ENCODE measurements around the gene AMZ1. TPM values are rescaled to one million over a fixed set of nuclear protein-coding genes. Genes with fewer than 3 reads are reported as not detected.

The AMZ1 gene
- total and polyA plus RNA-seq, 10 donors = 0.20 to 3.4 (median 1.6) TPM

GRCh38 chr7:2728316-2729030 lies 40.5 kb downstream of the AMZ1 start:
- Histone ChIP-seq H3K27ac (peak overlapping the region in 7 of 8 donors; percentile 17 to 78 (median 70)), H3K36me3 (peaks cover 0 to 79% (median 20%) of the 10 kb centered on the region in 6 donors), H3K27me3 (replicated peaks in 1 of 7) (no peaks in the 10 kb centered on the region), H3K4me3 (peak overlapping the region in 1 of 8 donors; percentile 28), H3K4me1 (peaks cover 3 to 52% (median 23%) of the 10 kb centered on the region in 6 donors), H3K9me3 (peaks cover 0 to under 1% (median 0%) of the 10 kb centered on the region in 8 donors)
- intact Hi-C loops (cut with DNase I; ENCODE audit: low total_unique reads) = no loop called here
- peak in 2 of 3 donors; percentile 70 to 80 for TF ChIP-seq POLR2AphosphoS5 (IDR thresholded peaks at IDR 0.05)
- TF ChIP-seq, protein P1, sequence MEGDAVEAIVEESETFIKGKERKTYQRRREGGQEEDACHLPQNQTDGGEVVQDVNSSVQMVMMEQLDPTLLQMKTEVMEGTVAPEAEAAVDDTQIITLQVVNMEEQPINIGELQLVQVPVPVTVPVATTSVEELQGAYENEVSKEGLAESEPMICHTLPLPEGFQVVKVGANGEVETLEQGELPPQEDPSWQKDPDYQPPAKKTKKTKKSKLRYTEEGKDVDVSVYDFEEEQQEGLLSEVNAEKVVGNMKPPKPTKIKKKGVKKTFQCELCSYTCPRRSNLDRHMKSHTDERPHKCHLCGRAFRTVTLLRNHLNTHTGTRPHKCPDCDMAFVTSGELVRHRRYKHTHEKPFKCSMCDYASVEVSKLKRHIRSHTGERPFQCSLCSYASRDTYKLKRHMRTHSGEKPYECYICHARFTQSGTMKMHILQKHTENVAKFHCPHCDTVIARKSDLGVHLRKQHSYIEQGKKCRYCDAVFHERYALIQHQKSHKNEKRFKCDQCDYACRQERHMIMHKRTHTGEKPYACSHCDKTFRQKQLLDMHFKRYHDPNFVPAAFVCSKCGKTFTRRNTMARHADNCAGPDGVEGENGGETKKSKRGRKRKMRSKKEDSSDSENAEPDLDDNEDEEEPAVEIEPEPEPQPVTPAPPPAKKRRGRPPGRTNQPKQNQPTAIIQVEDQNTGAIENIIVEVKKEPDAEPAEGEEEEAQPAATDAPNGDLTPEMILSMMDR (IDR thresholded peaks at IDR 0.05 in 8 of 11, conservative IDR thresholded peaks at IDR 0.05 in 3 of 11) = no peak
- TF ChIP-seq POLR2A (IDR thresholded peaks at IDR 0.05) = no peak
- peak; percentile 78 for DNase-seq
- 42 to 50% (median 48%) methylated on average over 15 of the region's 15 CpGs for WGBS, 5 donors

DNA sequence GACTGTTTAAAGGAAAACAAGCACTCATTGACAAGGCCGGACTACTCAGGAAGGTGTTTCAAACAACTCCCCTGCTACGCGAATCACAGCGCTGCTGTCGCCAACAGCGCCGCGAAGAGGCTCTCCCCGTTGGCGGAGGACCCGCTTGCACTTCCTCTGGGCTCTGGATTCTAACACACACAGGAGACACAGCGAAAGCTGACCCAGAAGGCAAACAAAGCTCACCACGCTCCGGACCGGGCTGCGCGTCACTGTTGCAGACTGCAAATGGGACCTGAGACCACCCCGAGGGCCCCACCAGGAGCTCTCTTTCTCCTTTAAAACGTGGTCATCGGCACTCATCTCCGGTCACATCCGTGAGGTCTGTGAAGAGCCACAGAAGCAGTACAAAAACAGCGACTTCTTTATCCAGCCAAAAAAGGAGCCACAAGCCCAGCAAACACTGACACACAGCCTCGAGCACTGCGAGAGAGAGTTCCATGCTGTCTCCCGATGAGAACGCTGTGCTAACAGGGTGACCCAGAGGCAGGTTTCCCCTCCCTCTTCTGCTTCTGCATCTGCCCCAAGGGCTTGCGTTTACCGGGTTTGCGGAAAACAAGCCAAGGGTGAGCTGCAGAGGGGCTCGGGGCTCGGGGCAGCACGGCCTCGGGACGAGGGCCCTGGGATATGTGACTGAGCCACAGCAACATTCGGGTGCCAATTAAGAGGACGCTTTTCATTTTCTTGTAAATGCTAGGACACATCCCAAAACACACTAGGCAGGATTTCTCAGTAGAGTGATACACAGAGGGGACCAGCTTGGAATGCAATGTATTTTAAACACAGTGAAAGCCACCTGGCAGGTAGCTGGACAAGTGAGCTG lies 41.3 kb downstream of the AMZ1 start:
- no peaks in the 10 kb centered on the region for H3K27me3 ChIP-seq (replicated peaks in 1 of 7)
- peak overlapping the region in 7 of 8 donors; percentile 17 to 78 (median 70) for H3K27ac ChIP-seq
- peaks cover 8 to 58% (median 29%) of the 10 kb centered on the region in 6 donors for H3K4me1 ChIP-seq
- TF ChIP-seq, protein P1 (IDR thresholded peaks at IDR 0.05 in 8 of 11, conservative IDR thresholded peaks at IDR 0.05 in 3 of 11) = no peak
- TF ChIP-seq POLR2A (IDR thresholded peaks at IDR 0.05) (no peak), POLR2AphosphoS5 (IDR thresholded peaks at IDR 0.05) (peak; percentile 34 to 69 (median 42))
- H3K4me3 ChIP-seq = peak overlapping the region in 1 of 8 donors; percentile 28
- H3K9me3 ChIP-seq = peaks cover 0 to 5% (median 0%) of the 10 kb centered on the region in 8 donors
- 64 to 83% (median 71%) methylated on average over 34 to 37 of the region's 37 CpGs for WGBS, 5 donors
- H3K36me3 ChIP-seq = peaks cover 0 to 71% (median 20%) of the 10 kb centered on the region in 6 donors
- DNase-seq = peak; percentile 82
- intact Hi-C loops (cut with DNase I; ENCODE audit: low total_unique reads) = no loop called here

GRCh38 chr7:2729893-2730716 lies 42.1 kb downstream of the AMZ1 start:
- H3K4me3 ChIP-seq = no peak overlapping the region
- no peaks in the 10 kb centered on the region for H3K27me3 ChIP-seq (replicated peaks in 1 of 7)
- peak overlapping the region in 4 of 8 donors; percentile 70 to 78 (median 72) for H3K27ac ChIP-seq
- intact Hi-C loops (cut with DNase I; ENCODE audit: low total_unique reads) = no loop called here
- H3K36me3 ChIP-seq = peaks cover 0 to 65% (median 20%) of the 10 kb centered on the region in 6 donors
- H3K4me1 ChIP-seq = peaks cover 17 to 66% (median 38%) of the 10 kb centered on the region in 6 donors
- TF ChIP-seq POLR2AphosphoS5 (IDR thresholded peaks at IDR 0.05) = peak in 2 of 3 donors; percentile 24 to 29
- TF ChIP-seq, protein P1 (IDR thresholded peaks at IDR 0.05 in 8 of 11, conservative IDR thresholded peaks at IDR 0.05 in 3 of 11) = no peak
- DNase-seq = peak; percentile 66
- H3K9me3 ChIP-seq = peaks cover 0 to 5% (median 0%) of the 10 kb centered on the region in 8 donors
- 72 to 82% (median 81%) methylated on average over 31 to 33 of the region's 33 CpGs for WGBS, 5 donors

Measured in spleen (tissue), 11 donors.